Loucy (cell line): ENCODE measurements around the gene MICALL1.

Experiments
- H2AFZ ChIP-seq: fragments of 200-600 bp; sonication (generic); 2 replicates; pipeline ENCODE4 v1.6.0; 2016; ENCODE audit warnings: antibody characterized with exemption, mild to moderate bottlenecking, low read length, moderate library complexity
- H3F3A ChIP-seq: fragments of 200-600 bp; 2 replicates; pipeline ENCODE4 v1.6.0; 2016; ENCODE audit warnings: antibody characterized with exemption, low read depth, mild to moderate bottlenecking
- H3K27me3 ChIP-seq: fragments of 200-600 bp; sonication (generic); 2 replicates; pipeline ENCODE4 v1.6.1; 2014; ENCODE audit warnings: low read length, mild to moderate bottlenecking; ENCODE audit not compliant: insufficient read depth, poor library complexity, severe bottlenecking
- H3K36me3 ChIP-seq: fragments of 200-600 bp; sonication (generic); 2 replicates; pipeline ENCODE4 v1.6.1; 2016; ENCODE audit warnings: low read length; ENCODE audit not compliant: insufficient read depth
- H3K4me1 ChIP-seq: fragments of 200-600 bp; sonication (generic); 2 replicates; pipeline ENCODE4 v1.5.1; 2014; ENCODE audit warnings: low read length, mild to moderate bottlenecking; ENCODE audit not compliant: insufficient read depth, poor library complexity, severe bottlenecking
- H3K4me2 ChIP-seq: fragments of 200-600 bp; sonication (generic); 2 replicates; pipeline ENCODE4 v1.6.0; 2014; ENCODE audit warnings: antibody characterized with exemption, low read length, low read depth, mild to moderate bottlenecking; ENCODE audit not compliant: poor library complexity, severe bottlenecking
- H3K4me3 ChIP-seq: fragments of 200-600 bp; sonication (generic); 2 replicates; pipeline ENCODE4 v1.5.1; 2014; ENCODE audit warnings: low read length, mild to moderate bottlenecking, mixed read lengths; ENCODE audit not compliant: poor library complexity, severe bottlenecking
- H3K79me2 ChIP-seq: fragments of 200-600 bp; sonication (generic); 2 replicates; pipeline ENCODE4 v1.6.1; 2014; ENCODE audit warnings: low read length; ENCODE audit not compliant: insufficient read depth
- H3K9ac ChIP-seq: fragments of 200-600 bp; sonication (generic); 2 replicates; pipeline ENCODE4 v1.6.0; 2014; ENCODE audit warnings: mild to moderate bottlenecking, low read depth, low read length, moderate library complexity; ENCODE audit not compliant: poor library complexity, severe bottlenecking
- H3K9me2 ChIP-seq: fragments of 200-600 bp; sonication (generic); replicated peaks from 2 replicates; pipeline ENCODE4 v1.6.1; 2016; ENCODE audit warnings: low read depth, low read length, mixed read lengths
- H3K9me3 ChIP-seq: fragments of 200-600 bp; sonication (generic); 2 replicates; pipeline ENCODE4 v1.6.1; 2014; ENCODE audit warnings: mild to moderate bottlenecking, antibody characterized with exemption, low read length, low read depth; ENCODE audit not compliant: insufficient read depth
- H4K20me1 ChIP-seq: fragments of 200-600 bp; sonication (generic); 2 replicates; pipeline ENCODE4 v1.6.0; 2014; ENCODE audit warnings: antibody characterized with exemption, low read length, mild to moderate bottlenecking; ENCODE audit not compliant: insufficient read depth, poor library complexity, severe bottlenecking
- EZH2phosphoT487 ChIP-seq: fragments of 200-600 bp; IDR thresholded peaks from 2 replicates; pipeline ENCODE4 v1.6.1; 2018; ENCODE audit warnings: antibody characterized with exemption, mild to moderate bottlenecking, moderate library complexity, borderline replicate concordance
- TF ChIP-seq, protein P1 (sequence below): fragments of 200-600 bp; sonication (generic); conservative IDR thresholded peaks from 2 replicates; pipeline ENCODE4 v1.5.1; 2014; ENCODE audit warnings: mild to moderate bottlenecking, antibody characterized with exemption, low read length

Gene MICALL1

DNA sequence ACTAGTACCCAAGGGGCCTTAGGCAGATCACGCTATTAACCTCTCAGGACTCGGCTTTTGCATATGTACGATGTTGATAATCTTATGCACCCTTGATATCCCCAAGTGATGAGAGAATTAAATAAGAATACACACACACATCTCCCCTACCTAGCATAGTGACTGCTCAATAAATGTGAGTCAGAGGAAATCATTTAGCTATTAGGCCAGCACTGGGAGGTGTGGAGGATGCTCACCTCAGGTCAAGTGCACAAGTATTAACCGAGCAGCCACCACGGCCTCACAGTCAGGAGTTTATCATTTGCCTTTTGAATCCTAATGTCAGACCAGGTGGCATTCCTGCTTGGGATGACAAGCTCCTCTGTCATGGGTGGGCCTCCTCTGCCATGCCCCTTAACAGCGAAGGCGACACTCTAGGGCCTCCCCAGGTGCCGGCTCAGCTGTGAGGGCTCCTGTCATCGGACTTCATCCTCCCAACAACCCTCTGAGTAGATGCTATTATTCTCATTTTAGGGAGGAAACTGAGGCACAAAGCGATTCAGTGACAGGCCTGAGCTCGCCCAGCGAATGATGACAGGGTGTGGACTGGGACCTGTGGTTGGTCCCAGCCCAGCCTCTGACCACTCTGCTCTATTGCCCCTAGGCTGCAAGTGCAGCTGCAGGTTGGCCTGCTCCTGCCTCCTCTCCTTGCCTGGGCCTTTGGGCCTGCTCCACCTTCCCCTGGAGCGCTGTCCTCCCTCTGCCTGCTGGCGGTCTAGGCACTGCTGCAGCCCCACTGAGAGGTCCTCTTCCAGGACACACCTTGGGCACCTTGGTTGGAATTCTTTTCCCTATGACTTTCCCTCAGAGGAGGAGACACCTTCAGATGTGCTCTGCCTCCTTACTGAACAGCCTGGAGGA, 83.3 kb downstream of the MICALL1 start:
- no peak overlapping the region for H3K9ac ChIP-seq
- H3K9me2 ChIP-seq, result no peaks in the 10 kb centered on the region
- no peak overlapping the region for H3K4me3 ChIP-seq
- no peaks in the 10 kb centered on the region for H3K27me3 ChIP-seq
- H3K9me3 ChIP-seq, result no peaks in the 10 kb centered on the region
- no peaks in the 10 kb centered on the region for H3K36me3 ChIP-seq
- TF ChIP-seq, protein P1, sequence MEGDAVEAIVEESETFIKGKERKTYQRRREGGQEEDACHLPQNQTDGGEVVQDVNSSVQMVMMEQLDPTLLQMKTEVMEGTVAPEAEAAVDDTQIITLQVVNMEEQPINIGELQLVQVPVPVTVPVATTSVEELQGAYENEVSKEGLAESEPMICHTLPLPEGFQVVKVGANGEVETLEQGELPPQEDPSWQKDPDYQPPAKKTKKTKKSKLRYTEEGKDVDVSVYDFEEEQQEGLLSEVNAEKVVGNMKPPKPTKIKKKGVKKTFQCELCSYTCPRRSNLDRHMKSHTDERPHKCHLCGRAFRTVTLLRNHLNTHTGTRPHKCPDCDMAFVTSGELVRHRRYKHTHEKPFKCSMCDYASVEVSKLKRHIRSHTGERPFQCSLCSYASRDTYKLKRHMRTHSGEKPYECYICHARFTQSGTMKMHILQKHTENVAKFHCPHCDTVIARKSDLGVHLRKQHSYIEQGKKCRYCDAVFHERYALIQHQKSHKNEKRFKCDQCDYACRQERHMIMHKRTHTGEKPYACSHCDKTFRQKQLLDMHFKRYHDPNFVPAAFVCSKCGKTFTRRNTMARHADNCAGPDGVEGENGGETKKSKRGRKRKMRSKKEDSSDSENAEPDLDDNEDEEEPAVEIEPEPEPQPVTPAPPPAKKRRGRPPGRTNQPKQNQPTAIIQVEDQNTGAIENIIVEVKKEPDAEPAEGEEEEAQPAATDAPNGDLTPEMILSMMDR, result no peak
- no peak for TF ChIP-seq EZH2phosphoT487
- peaks cover 30% of the 10 kb centered on the region for H3K4me1 ChIP-seq
- no peak overlapping the region for H2AFZ ChIP-seq
- no peaks in the 10 kb centered on the region; the same call in 1 of the 2 replicates for H3F3A ChIP-seq
- no peaks in the 10 kb centered on the region for H4K20me1 ChIP-seq
- H3K4me2 ChIP-seq, result no peak overlapping the region
- H3K79me2 ChIP-seq, result no peaks in the 10 kb centered on the region

DNA sequence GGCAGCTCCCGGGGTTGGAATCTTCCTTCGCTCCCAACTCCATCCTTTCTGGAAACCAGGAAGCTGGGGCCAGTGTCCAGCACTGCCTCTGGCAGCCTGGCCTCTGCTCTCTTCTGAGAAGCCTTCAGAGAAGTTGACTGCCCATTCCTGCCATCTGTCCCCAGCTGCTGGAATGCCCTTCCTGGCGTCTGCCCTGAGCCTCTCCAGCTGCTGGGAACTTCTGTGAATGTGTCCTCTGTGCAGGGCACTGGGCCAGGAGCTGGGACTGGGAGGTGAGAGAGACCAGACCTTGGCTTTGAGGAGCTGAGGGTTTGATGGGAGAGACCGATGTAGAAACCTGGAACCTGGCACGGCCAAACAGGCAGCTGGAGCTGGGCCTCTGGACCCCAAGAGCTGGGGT, 84.2 kb downstream of the MICALL1 start:
- Histone ChIP-seq H3K27me3 (no peaks in the 10 kb centered on the region), H3K36me3 (no peaks in the 10 kb centered on the region), H3K79me2 (no peaks in the 10 kb centered on the region), H4K20me1 (no peaks in the 10 kb centered on the region), H3K9me2 (no peaks in the 10 kb centered on the region), H3K9me3 (no peaks in the 10 kb centered on the region), H3K4me1 (peaks cover 33% of the 10 kb centered on the region), H3F3A (no peaks in the 10 kb centered on the region; the same call in 1 of the 2 replicates), H2AFZ (no peak overlapping the region), H3K4me2 (no peak overlapping the region), H3K4me3 (no peak overlapping the region), H3K9ac (no peak overlapping the region)
- TF ChIP-seq EZH2phosphoT487, result no peak

DNA sequence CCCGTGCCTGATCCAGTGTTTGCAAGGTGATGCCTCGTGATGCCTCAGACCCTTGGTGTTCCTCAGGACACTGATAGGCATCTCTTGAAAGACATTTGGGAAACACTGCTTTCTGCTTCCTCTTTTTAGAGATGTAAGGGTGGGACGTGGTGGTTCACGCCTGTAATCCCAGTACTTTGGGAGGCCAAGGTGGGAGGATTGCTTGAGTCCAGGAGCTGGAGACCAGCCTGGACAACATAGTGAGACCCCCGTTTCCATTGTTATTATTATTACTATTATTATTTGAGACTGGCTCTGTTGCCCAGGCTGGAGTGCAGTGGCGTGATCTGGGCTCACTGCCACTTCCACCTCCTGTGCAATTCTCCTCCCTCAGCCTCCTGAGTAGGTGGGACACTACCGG, 84.8 kb downstream of the MICALL1 start:
- H3F3A ChIP-seq, result no peaks in the 10 kb centered on the region; the same call in 1 of the 2 replicates
- TF ChIP-seq EZH2phosphoT487, result no peak
- TF ChIP-seq, protein P1, result no peak
- H3K9ac ChIP-seq, result no peak overlapping the region
- H2AFZ ChIP-seq, result no peak overlapping the region
- no peak overlapping the region for H3K4me3 ChIP-seq
- H3K36me3 ChIP-seq, result no peaks in the 10 kb centered on the region
- no peaks in the 10 kb centered on the region for H4K20me1 ChIP-seq
- H3K27me3 ChIP-seq, result no peaks in the 10 kb centered on the region
- H3K4me1 ChIP-seq, result peaks cover 38% of the 10 kb centered on the region
- H3K4me2 ChIP-seq, result no peak overlapping the region
- H3K9me3 ChIP-seq, result no peaks in the 10 kb centered on the region
- no peaks in the 10 kb centered on the region for H3K79me2 ChIP-seq
- H3K9me2 ChIP-seq, result no peaks in the 10 kb centered on the region
